Stimulated activated CD4-positive, alpha-beta T cell treated with anti-CD3 and anti-CD28 coated beads, Interleukin-1b, Interleukin-23, amount 100 ng/mL, for 24 hours (primary cell): ENCODE data around the gene ILKAP.

Experiments used
- DNase-seq, 4 experiments: peaks; one replicate each; pipeline ENCODE4 v3.0.0-alpha.2; 2020; ENCODE audit warnings: low read depth in 4 of 4, low spot score in 1 of 4

The ILKAP gene

GRCh38 chr2:238237431-238238135, 34.1 kb upstream of the ILKAP start:
- DNase-seq, result no peak

GRCh38 chr2:238236571-238236970, 33.1 kb upstream of the ILKAP start:
- DNase-seq, result no peak

- DNase-seq, result no peak
Measured at GRCh38 chr2:238235856-238236255, 32.4 kb upstream of the ILKAP start.

GRCh38 chr2:238235331-238235732, 31.8 kb upstream of the ILKAP start:
- no peak for DNase-seq

GRCh38 chr2:238233625-238234024, 30.1 kb upstream of the ILKAP start:
- no peak for DNase-seq

- DNase-seq, result no peak
Measured at GRCh38 chr2:238231809-238232208, 28.3 kb upstream of the ILKAP start.

GRCh38 chr2:238231251-238231793, 27.8 kb upstream of the ILKAP start:
- DNase-seq, result peak in 3 of 4 experiments; percentile 55 to 63 (median 59)

- DNase-seq, result no peak
Measured at GRCh38 chr2:238230699-238231098, 27.2 kb upstream of the ILKAP start.

- no peak for DNase-seq
Measured at GRCh38 chr2:238228700-238229099, 25.2 kb upstream of the ILKAP start.

GRCh38 chr2:238227587-238228032, 24.1 kb upstream of the ILKAP start:
- no peak for DNase-seq

- DNase-seq, result no peak
Measured at GRCh38 chr2:238226698-238227586, 23.4 kb upstream of the ILKAP start.

GRCh38 chr2:238225911-238226697, 22.6 kb upstream of the ILKAP start:
- no peak for DNase-seq

GRCh38 chr2:238225121-238225520, 21.6 kb upstream of the ILKAP start:
- no peak for DNase-seq

- no peak for DNase-seq
Measured at GRCh38 chr2:238224356-238225035, 21.0 kb upstream of the ILKAP start.

GRCh38 chr2:238220892-238221521, 17.5 kb upstream of the ILKAP start:
- DNase-seq, result no peak

GRCh38 chr2:238220274-238220891, 16.9 kb upstream of the ILKAP start:
- DNase-seq, result no peak

- no peak for DNase-seq
Measured at GRCh38 chr2:238216651-238217184, 13.2 kb upstream of the ILKAP start.

GRCh38 chr2:238207006-238207405, 3.5 kb upstream of the ILKAP start:
- no peak for DNase-seq

GRCh38 chr2:238203973-238204683, 633 bp upstream of the ILKAP start:
- DNase-seq, result no peak
